Renal cortical epithelial cell (primary cell): ENCODE data around the gene TEPSIN. TPM values are rescaled to one million over a fixed set of nuclear protein-coding genes. Genes with fewer than 3 reads are reported as not detected.

Source experiments
- DNase-seq: peaks from one replicate; pipeline ENCODE4 v3.0.0-alpha.2; 2011; ENCODE audit warnings: low read depth
- total RNA-seq: library from RNA; depleted of rRNA; stranded (reverse); fragments of >200 nt; gene quantifications from 2 replicates; pipeline ENCODE4 v1.2.3, GENCODE V29; 2014

The TEPSIN gene
- total RNA-seq, 1 donor from 2014 or later: 14.0 TPM

- DNase-seq: no peak
These were observed 28.7 kb upstream of the TEPSIN start for GRCh38 chr17:81267390-81268067.

DNA sequence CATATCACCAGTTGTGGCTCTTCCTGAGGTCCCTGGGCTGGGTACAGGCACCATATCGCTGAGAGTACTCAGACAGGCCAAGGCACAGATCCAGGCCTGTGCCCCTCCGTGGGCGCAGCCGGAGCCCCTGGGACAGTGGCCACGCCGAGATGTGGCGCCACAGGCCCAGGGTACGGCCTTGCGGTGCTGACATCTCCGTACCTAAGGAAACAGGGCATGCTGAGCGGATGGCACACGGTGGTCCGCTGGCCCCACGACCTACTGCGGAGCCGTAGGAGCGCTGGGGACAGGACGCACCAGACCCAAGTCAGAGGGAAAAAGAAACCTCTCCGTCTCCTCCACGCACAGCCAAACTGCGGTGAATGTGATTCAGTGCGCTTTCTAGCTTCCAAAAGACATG lies 26.7 kb upstream of the TEPSIN start:
- no peak for DNase-seq

DNA sequence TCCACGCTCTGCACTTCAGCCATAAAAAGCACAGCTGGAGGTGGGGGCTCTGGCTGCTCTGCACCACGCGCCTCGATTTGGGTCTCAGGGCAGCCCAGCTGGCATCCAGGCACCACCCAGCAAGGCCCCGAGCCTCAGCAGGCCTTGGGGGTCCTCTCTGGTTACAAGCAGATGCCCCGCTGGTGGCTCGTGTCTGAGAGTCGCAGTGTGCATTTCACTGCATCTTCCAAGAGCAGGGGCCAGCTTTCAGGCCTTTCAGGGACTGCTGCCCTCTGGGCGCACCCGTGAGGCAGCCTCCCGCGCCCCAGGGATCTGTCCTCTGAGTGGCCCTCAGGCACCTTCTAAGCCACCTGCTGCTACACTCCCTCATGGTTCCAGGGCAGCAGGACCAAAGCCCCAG lies 25.8 kb upstream of the TEPSIN start:
- no peak for DNase-seq

DNA sequence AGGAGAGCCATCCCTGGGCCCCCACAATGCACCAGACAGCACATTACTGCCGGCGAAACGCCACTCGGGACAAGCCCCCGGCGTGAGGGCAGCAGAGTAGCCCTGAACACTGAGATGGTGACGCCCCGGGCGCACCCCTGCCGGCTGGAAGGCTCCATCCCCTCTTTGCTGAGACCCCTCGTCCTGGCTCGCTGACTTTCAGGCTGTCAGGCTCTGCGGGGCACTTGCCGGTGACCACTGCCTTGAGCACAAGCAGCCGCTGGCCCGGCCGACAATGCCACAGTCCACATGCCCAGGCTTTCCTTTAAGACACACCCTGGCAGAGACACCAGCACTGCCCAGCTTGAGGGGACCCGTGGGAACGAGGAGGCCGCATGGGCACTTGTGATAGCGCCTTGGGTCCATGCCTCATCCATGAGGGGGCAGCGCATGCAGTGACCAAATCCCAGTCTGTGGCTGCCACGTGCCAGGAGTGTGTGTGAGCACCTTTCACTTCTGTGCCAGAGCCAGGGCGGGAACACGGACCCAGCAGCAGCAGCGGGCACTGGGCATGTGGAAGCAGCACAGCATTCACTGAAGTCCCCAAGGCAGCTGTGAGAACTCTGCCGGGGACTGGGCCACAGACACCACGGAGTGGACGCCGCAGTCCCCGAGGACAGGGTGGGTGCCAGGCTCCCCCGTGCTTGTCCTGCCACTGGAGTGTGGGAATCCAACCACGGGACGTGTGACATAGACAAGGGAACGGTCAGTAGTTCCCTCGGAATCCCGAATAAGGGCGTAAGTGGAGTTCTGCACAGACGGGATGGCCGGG lies 24.7 kb upstream of the TEPSIN start:
- no peak for DNase-seq

GRCh38 chr17:81261582-81262336 lies 22.9 kb upstream of the TEPSIN start:
- DNase-seq: no peak

DNA sequence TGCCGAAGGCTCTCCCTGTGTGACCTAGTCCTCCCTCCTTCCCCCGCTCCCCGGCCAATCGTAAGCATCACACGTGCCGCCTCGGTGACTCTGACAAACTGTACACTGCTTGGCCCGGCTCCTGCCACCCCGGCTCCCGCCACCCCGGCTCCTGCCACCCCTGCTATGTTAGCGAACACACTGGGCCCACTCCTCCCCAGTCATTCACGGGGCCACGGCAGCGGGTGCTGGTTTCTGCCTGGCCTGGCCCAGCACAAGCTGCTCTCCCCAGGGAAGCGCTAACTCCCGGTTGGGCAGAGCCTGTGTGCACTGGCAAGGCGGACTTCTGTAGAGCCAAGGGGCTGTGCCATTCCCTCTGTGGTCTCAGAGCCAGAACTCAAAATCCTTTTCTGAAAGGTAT lies 22.2 kb upstream of the TEPSIN start:
- DNase-seq: no peak

GRCh38 chr17:81260641-81261040 lies 21.8 kb upstream of the TEPSIN start:
- no peak for DNase-seq

- DNase-seq: no peak
These were observed 21.3 kb upstream of the TEPSIN start for GRCh38 chr17:81260171-81260570.

DNA sequence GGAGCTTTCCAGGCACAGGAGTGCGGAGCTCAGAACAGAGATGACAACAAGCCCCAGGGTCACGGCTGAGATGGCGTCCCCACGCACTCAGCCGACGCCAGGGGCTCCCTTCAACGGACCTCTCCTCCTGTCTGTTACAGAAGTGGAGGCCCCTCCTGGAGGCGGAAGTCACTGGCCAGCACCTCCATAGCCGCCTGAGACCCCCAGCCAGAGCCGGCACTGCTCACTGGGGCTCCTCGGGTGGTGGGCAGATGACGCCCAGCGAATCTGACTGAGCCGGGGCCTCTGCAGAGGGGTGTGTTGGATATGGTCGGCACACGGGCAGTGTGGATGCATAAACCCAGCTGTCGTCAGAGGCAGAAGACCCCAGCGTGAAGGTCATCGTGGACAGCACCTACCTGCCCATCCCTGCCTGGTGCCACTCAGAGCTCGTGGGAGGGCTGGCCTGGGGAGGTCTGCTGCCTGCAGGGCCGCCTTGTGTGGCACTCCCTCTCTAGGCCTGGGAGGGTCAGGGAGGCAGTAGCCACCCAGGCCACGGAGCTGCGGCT lies 20.3 kb upstream of the TEPSIN start:
- no peak for DNase-seq

GRCh38 chr17:81258292-81258691 lies 19.4 kb upstream of the TEPSIN start:
- DNase-seq: no peak

DNA sequence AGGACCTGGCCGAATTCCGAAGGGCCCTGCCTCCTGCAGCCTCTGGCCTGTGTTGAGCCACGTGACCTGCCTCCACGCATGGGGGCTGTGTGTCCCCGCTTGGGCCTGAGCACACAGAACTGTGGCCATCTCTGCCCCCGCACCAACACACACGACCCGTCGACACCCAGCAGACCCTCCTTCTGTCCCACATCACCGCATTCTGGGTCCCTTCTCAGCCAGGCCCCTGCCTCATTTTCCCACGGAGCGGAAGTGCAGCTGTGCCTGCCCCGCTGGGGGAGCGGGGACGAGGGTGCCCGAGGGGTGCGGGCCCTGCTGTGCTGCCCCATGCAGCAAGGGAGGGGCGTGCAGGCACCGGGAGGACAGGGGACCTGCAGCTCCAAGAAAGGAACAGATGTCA lies 18.7 kb upstream of the TEPSIN start:
- no peak for DNase-seq

- DNase-seq: peak; percentile 62
These were observed 17.8 kb upstream of the TEPSIN start for GRCh38 chr17:81256616-81257015.

GRCh38 chr17:81254955-81255717 lies 16.3 kb upstream of the TEPSIN start:
- peak; percentile 76 for DNase-seq

DNA sequence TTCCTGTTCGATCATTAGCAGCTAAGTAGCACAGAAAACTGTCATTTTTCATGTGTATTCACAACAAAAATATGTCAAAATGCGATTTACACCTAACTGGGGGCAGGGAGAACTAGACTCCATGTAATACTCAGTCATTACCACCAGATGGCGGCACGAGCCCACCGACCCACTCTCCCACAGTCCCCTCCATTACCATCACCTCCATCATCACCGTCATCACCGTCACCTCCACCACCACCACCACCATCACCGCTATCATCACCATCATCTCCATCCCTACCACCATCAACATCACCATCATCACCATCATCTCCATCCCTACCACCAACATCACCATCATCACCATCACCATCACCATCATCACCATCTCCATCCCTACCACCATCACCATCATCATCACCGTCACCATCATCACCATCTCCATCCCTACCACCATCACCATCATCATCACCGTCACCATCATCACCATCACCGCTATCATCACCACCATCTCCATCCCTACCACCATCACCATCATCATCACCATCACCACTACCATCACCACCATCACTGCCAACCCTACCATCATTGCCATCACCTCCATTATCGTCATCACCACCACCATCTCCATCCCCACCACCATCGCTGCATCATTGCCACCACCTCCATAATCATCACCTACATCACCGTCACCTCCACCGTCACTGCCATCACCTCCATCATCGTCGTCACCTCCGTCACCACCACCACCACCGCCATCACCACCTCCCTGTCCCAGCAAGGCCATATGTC lies 14.7 kb upstream of the TEPSIN start:
- DNase-seq: no peak

DNA sequence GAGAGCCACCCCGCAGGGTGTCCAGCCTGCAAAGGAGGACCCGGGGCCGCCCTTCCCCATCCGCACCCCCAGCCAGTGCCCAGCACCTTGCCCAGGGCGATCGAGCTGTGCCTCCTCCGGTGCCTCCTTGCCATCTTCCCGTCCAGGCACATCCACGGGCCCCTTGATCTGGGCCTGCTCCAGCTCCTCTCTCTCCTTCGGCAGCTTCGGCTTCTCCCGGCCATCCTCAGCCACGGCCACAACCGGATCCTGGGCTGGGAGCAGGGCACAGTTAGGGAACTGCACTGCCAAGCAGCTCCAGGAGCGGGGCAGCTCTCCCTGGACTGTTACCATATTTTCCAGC lies 14.1 kb upstream of the TEPSIN start:
- no peak for DNase-seq

DNA sequence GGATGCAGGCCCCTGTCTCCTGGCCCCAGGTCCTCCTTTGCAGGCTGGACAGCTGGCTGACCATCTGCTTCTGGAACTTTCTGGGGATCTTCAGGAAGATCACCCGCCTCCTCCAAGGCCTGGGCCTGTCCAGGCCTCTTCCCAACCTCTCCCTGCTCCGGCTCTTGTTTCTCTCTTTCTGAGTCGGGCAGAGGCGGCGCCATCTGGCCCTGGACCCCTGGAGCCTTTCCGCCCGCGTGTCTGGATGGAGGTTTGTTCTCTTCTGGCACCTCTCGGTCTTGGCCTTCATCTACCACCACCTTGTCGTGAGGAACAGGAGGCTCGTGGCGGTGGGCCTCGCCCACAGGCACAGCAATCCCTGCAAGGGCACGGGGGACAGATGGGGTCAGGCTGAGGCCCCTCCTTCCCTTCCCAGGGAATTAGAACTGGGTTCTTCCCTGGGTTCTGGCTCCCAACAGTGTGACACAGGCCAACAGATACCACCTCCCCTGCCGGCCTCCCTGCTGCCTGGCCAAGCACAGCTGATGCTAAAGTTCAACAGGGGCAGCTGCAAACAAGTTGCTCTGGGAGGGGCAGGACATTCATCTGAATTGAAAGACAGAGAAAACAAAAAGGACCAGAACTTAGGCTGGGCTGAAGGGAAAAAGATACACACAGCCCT lies 13.6 kb upstream of the TEPSIN start:
- no peak for DNase-seq

GRCh38 chr17:81251709-81252301 lies 12.9 kb upstream of the TEPSIN start:
- DNase-seq: no peak

DNA sequence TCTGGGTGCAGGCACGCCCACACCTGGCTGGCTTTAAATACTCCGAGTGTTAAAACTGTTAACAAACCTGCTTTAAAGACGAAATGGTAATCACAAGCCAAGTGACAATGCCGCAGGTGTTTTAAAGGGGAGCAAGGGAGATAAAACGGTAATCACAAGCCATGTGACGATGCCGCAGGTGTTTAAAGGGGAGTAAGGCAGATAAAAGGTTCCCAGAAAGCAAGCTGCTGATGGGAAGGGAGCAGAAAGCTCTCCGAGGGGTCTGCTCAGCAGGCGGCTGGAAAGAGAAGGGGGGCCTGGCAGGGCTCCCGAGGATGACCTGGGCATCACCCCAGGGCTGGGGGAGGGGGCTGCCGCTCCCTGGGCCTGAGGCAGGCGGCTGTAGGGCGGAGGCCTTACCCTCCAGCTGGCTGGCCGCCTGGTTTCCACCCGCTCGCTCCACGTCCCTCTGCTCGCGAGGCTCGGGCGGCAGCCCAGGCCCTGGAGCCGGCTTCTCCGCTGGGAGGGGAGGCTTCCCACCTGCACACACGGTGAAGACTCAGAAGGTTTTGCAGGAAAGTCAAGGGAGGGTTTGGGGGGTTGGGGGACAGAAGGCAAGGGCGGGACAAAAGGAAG lies 12.3 kb upstream of the TEPSIN start:
- DNase-seq: no peak

GRCh38 chr17:81250286-81251093 lies 11.6 kb upstream of the TEPSIN start:
- no peak for DNase-seq
